GM18517 (cell line): ENCODE results near the gene PPIL6.

ENCODE experiments used
- ATAC-seq: cut with Tn5 transposase; IDR thresholded peaks from one replicate; pipeline ENCODE4 v1.9.1; 2021; ENCODE audit warnings: mild to moderate bottlenecking, moderate library complexity; ENCODE audit not compliant: unreplicated experiment

Gene PPIL6

GRCh38 chr6:109449795-109450673 is 9.6 kb upstream of the PPIL6 start:
- no peak for ATAC-seq

DNA sequence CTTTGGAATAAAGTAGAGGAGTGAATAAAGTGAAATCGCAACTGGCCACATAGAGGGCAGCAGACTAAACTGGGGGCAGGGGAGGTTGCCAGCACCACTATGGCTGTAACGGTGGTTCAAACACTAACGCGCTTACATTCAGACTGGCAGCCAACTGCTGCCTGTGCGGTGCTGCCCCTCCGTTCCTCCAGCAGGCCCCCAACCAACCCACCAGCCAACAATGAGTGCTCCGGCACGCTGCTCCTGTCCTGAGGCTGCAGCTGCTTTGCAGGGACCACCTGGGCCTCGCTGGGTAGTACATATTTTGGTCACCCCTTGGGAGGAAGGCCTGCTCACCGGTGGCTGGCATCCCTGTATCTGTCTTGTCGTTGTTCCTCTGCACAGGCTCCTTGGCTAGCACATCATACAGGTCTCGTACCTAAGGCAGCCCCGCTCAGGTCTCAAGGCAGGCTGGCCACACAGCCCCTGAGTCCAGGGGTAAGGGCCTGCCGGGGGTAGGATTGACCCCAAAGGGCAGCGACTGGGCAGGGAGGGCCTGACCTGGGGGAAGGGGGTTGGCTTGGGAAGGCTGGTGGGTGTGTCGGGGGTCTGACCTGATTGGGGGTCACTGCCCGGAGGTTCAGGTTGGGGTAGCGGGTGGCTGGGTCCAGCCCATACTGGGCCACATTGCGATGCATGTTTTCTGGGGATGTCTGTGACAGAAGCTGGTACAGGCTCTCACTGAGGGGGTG is 8.8 kb upstream of the PPIL6 start:
- no peak for ATAC-seq

- no peak for ATAC-seq
Observed at GRCh38 chr6:109448615-109449014, 8.2 kb upstream of the PPIL6 start.

GRCh38 chr6:109447878-109448555 is 7.6 kb upstream of the PPIL6 start:
- ATAC-seq, result no peak

DNA sequence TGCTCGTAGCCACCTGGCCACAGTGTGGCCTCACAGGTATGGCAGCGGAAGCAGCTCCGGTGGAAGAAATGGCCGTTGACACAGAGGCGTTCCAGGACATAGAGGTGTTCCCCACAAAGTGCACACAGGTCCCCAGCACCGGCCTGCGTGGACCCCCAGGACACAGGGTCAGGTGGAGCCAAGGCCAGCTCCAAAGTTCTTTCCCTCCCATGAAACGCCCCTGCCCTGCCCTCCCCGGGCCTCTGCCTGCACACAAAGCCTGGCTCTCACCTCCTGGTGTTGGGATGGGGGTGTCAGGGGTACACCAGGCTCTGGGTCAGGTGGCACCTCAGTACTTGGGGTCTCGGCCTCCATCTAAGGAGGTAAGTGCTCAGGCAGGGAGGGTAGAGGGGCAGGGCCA is 6.7 kb upstream of the PPIL6 start:
- ATAC-seq, result no peak

DNA sequence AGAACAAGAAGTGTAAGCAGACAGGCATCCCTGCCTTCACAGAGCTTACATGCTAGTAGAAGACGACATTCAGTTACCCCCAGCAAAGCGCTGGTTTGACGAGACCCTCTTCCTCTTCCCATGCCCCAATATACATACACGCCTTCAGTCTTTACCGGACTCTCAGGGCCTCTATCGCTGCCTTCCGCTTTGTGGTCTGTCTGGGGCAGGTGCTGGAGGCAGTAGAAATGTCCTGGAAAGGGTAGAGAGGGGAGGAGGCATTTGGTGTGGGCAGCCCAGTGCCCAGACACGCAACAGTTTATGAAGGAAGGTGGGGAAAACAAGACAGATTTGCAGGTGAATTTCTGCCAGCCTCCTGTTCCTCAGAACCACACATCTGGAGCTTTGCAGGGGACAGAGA is 6.1 kb upstream of the PPIL6 start:
- no peak for ATAC-seq

- ATAC-seq, result no peak
Observed at GRCh38 chr6:109446072-109446471, 5.6 kb upstream of the PPIL6 start.

- ATAC-seq, result no peak
Observed at GRCh38 chr6:109445382-109445781, 5.0 kb upstream of the PPIL6 start.

- no peak for ATAC-seq
Observed at GRCh38 chr6:109443425-109443950, 3.1 kb upstream of the PPIL6 start.

DNA sequence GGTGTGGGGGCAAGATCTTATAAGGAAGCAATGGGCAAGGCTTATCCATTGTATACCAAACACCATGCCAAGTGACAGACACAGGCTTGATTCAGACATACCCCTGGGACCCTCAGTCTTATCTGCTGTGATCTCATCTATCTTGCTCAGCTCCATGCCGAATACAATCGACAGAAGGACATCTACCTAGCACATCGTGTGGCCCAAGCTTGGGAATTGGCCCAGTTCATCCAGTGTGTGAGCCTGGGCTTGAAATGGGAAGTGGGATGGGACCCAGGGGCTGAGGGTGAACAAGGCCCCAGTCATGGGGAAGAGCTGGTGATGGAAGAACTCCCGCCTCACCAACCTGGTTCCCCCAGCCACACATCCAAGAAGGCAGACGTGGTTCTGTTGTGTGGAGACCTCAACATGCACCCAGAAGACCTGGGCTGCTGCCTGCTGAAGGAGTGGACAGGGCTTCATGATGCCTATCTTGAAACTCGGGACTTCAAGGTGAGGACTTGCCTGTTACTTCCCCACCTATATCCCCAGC is 2.0 kb upstream of the PPIL6 start:
- ATAC-seq, result no peak

DNA sequence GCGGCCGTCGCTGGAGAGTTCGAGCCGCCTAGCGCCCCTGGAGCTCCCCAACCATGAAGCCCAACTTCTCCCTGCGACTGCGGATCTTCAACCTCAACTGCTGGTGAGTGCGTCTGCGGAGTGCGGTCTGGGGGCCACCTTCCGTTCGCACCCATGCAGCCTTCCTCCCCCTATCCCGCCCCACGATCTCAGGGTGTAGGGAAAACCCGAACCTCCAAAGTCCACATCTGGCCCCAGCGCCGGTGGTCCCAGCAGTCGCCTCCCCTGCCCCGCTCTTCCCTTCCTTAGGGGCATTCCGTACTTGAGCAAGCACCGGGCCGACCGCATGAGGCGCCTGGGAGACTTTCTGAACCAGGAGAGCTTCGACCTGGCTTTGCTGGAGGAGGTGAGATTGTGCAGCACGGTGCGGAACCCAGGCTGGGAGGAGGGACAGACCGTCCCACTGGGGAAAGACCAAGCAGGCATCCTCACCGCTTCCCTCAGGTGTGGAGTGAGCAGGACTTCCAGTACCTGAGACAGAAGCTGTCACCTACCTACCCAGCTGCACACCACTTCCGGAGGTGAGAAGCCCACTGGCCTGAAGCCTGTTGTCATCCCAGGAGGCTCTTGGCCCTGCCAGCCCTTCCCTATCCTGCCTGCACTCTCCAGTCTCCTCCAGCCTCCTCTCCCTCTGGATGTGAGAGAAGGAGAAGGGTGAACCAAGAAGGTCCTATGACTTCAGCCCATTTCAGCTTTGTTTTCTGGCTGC is 815 bp upstream of the PPIL6 start:
- peak; percentile 26 for ATAC-seq

DNA sequence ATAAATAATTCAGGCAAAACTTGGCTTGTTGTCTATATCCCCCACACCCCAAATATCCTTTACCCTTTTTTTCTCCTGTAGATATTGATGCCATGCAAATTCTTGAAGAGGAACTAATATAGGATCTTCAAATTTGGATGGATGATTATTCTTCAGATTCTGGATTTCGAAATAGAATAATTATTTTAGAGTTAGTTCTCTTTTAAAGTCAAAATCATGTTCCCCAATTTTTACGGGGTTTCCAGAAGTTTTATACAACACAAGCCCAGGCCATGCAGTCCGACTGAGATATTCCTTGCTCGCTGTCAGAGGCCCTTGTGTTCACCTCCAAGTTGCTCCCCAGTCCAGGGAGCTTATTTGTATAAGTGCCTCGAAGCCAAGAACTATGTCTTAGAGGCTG is 4.4 kb downstream of the PPIL6 start:
- ATAC-seq, result no peak

GRCh38 chr6:109434456-109434855 is 6.0 kb downstream of the PPIL6 start:
- ATAC-seq, result no peak

DNA sequence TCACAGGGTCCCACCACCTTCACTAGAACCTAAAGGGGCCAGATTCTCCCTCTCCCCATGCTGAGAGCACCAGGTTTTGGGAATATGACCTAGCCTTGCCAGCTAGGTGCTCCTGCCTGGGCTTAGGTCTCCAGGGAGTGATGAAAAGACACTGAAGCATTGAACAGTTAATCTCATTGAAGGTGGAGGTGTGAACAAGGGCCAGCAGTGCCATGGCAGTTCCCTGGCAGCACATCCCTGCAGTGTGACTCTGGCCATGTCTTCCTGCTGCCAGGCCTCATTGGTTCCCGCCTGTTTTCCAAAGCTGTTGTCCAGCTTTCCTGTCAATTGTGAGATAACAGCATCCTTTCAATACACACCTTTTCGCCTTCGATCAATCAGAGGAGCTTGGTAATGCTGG is 10.9 kb downstream of the PPIL6 start:
- ATAC-seq, result no peak

- no peak for ATAC-seq
Observed at GRCh38 chr6:109428889-109429477, 11.4 kb downstream of the PPIL6 start.

DNA sequence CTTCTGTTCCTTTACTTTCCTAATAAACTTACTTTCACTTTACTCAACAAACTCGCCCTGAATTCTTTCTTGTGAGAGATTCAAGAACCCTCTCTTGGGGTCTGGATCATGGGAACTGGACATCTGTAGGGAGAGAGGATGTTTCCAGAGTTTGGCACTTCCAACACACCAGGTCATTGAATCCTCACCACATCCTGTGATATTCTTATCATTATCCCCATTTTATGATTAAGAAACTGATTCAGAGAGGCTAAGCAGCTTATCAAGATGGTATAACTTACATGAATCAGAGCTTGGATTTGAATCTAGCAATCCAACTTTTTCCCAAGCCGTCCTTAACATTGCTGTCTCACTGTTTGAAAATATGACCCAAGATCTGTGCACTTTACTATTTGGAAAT is 15.5 kb downstream of the PPIL6 start:
- ATAC-seq, result no peak

- no peak for ATAC-seq
Observed at GRCh38 chr6:109421184-109421583, 19.2 kb downstream of the PPIL6 start.

GRCh38 chr6:109420751-109421150 is 19.7 kb downstream of the PPIL6 start:
- no peak for ATAC-seq

GRCh38 chr6:109417646-109418045 is 22.8 kb downstream of the PPIL6 start:
- no peak for ATAC-seq

- no peak for ATAC-seq
Observed at GRCh38 chr6:109411034-109411433, 29.4 kb downstream of the PPIL6 start.
